Neutrophil (primary cell): ENCODE data around the gene PFKFB1.

Experiments
- H3K27ac ChIP-seq: fragments of 200-600 bp; sonication (generic); 2 replicates; pipeline ENCODE4 v1.5.1; 2016; ENCODE audit warnings: mild to moderate bottlenecking, moderate library complexity
- H3K27me3 ChIP-seq: fragments of 200-600 bp; sonication (generic); 2 replicates; pipeline ENCODE4 v1.6.0; 2016; ENCODE audit warnings: mild to moderate bottlenecking
- H3K36me3 ChIP-seq: fragments of 200-600 bp; sonication (generic); 2 replicates; pipeline ENCODE4 v1.5.1; 2017
- H3K4me1 ChIP-seq, 2 experiments: fragments of 200-600 bp in 1 of 2; sonication (generic) in 1 of 2; 1 replicate in 1 of 2; 2 replicates in 1 of 2; pipeline versions ENCODE4 v1.5.1 to v1.6.1; 2013 to 2016; ENCODE audit warnings: low read depth in 1 of 2, low read length in 1 of 2, mild to moderate bottlenecking in 1 of 2, moderate library complexity in 1 of 2; ENCODE audit not compliant: control insufficient read depth in 1 of 2, insufficient read depth in 1 of 2
- H3K4me3 ChIP-seq, 2 experiments: fragments of 200-600 bp in 1 of 2; sonication (generic) in 1 of 2; 1 replicate in 1 of 2; 2 replicates in 1 of 2; pipeline ENCODE4 v1.5.1; 2013 to 2016; ENCODE audit warnings: low read depth in 1 of 2, low read length in 1 of 2, mild to moderate bottlenecking in 1 of 2, moderate library complexity in 1 of 2
- H3K9me3 ChIP-seq: fragments of 200-600 bp; sonication (generic); 2 replicates; pipeline ENCODE4 v1.5.1; 2016
- CTCF ChIP-seq: fragments of 200-600 bp; sonication (generic); IDR thresholded peaks from 2 replicates; pipeline ENCODE4 v1.5.1; 2016; ENCODE audit warnings: antibody characterized with exemption

PFKFB1 gene

GRCh38 chrX:54964766-54965497 lies 29.1 kb downstream of the PFKFB1 start:
- Histone ChIP-seq H3K9me3 (no peaks in the 10 kb centered on the region), H3K4me3 (no peak overlapping the region), H3K36me3 (no peaks in the 10 kb centered on the region), H3K27ac (no peak overlapping the region), H3K4me1 (no peaks in the 10 kb centered on the region), H3K27me3 (no peaks in the 10 kb centered on the region)
- no peak for TF ChIP-seq CTCF

DNA sequence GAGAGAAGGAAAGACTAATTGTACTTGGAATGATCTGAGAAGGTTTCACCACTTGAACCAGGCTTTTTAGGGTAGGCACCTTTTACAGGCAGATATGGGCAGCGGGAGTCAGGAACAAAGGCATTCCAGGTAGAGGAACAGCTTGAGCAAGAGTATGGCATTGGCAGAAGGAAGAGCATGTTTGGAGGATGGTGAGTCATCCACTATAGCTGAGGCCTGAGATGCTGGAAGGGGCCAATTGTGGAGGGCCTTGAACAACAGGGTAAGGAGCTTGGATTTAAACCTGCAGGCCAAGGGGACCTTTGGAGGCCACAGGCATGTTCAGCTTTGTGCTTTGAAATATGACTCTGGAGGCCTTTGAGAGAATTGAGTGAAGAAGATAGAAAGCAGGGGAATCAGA lies 32.2 kb downstream of the PFKFB1 start:
- H3K4me3 ChIP-seq = no peak overlapping the region
- TF ChIP-seq CTCF = no peak
- H3K27ac ChIP-seq = no peak overlapping the region
- no peaks in the 10 kb centered on the region for H3K27me3 ChIP-seq
- H3K36me3 ChIP-seq = no peaks in the 10 kb centered on the region
- no peaks in the 10 kb centered on the region for H3K4me1 ChIP-seq
- H3K9me3 ChIP-seq = no peaks in the 10 kb centered on the region

- Histone ChIP-seq H3K36me3 (no peaks in the 10 kb centered on the region), H3K4me3 (no peak overlapping the region), H3K4me1 (no peaks in the 10 kb centered on the region), H3K27ac (no peak overlapping the region), H3K27me3 (no peaks in the 10 kb centered on the region), H3K9me3 (no peaks in the 10 kb centered on the region)
- TF ChIP-seq CTCF = no peak
These were observed 43.1 kb downstream of the PFKFB1 start for GRCh38 chrX:54950730-54951375.

DNA sequence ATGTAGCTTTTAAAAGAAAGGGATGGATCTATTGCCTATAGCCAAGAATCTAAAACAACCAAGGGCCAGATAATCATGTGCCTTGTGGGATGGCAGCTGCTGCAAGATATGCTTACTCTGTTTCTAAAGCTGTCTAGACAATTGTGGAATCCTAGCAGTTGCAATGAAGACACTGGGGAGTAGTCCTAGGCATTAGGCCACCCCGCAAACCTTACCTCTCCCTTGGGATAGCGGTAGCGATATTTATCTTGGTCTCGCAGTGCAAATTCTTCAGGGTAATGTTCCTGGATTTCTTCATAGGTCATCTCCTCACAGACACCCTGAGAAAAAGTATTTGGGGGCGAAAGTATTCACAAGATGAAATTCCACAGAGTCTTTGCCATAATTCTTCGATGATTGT lies 48.8 kb downstream of the PFKFB1 start:
- Histone ChIP-seq H3K27me3 (no peaks in the 10 kb centered on the region), H3K27ac (no peak overlapping the region)

GRCh38 chrX:54944816-54945215 lies 49.2 kb downstream of the PFKFB1 start:
- no peak for TF ChIP-seq CTCF
- Histone ChIP-seq H3K27ac (no peak overlapping the region), H3K4me1 (no peaks in the 10 kb centered on the region), H3K27me3 (no peaks in the 10 kb centered on the region), H3K9me3 (no peaks in the 10 kb centered on the region), H3K36me3 (no peaks in the 10 kb centered on the region), H3K4me3 (no peak overlapping the region)

More for the DNA sequence above, 48.8 kb downstream of the PFKFB1 start:
- H3K4me3 ChIP-seq = no peak overlapping the region
- no peak for TF ChIP-seq CTCF
- no peaks in the 10 kb centered on the region for H3K4me1 ChIP-seq
- H3K36me3 ChIP-seq = no peaks in the 10 kb centered on the region
- H3K9me3 ChIP-seq = no peaks in the 10 kb centered on the region
